ENCODE data around the gene ZNF195.
"Not testable (repeated sequence)": the region's sequence is repeated elsewhere in the genome, so short reads cannot be mapped to it uniquely, and the experiment has no call there.

Gene ZNF195

GRCh38 chr11:3346587-3346986, 32.4 kb downstream of the ZNF195 start:
- no peak for DNase-seq

DNA sequence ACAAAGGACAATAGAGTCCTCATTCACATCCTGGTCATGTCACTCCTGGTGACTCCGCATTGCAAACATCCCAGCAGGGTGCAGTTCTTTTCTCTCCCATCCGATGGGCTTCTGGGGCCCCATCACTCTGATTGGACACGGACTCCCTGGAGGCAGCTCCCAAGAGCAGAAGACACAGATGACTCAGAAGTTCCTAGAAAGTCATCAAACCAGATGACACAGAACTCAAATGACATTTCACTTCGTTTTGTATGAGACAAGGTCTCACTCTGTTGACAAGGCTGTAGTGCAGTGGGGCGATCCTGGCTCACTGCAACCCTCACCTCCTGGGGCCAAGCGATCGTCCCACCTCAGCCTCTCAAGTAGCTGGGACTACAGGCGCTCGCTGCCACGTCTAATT, 33.2 kb downstream of the ZNF195 start:
- no peak for DNase-seq

DNA sequence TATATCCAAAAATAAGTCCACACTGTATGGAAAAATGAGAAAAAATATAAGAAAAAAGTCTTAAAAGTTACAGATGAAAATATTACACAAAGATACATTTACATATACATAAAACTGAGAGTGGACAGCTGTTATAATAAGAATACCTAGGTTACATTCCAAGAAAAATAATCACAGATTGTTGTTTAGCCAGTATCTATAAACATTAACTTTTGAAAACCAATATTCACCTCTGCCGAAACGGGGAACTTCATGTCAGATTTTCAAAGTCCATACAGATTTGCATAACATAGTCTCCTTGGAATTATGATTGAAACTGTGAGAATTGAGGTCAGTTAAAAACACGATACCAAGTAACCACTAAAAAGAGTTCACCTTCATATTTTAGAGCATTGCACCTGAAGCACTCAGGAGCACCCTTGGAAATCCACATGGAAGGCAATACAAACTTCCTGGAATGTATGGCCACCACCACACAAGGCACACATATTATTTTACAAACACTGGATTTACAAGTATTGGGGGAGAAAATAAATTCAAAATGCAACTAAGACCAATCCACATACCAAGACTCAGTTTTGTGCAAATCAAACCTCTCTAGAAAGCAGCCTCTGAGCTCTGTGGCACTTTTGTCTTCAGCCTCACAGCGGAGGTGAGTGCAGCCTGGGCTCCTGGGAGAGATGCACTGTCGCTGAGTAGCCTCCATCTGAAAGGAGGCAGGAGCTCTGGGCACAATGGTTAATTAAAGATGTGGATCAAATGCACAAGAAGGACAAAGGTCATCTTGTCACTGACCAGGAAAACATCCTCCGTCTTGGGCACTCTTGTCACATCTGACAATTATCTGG, 34.4 kb downstream of the ZNF195 start:
- DNase-seq: no peak

DNA sequence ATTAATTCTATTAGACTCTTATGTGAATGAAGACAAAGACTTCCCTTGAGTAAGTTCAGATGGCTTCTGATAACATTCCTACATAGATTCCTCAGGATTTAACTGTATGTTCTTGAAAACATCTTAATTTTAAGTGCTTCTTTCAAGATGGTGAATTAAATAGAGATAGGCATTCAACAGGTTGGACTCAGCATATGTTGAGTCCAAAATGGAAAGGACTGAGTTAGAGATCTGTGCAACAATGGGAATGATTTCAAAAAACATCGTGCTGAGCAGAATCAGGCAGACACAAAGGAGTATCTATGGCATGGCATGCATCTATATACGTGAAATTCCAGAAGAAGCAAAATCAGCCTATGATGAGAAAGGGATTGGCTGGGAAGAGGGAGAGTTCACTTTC, 36.2 kb downstream of the ZNF195 start:
- DNase-seq: no peak

DNA sequence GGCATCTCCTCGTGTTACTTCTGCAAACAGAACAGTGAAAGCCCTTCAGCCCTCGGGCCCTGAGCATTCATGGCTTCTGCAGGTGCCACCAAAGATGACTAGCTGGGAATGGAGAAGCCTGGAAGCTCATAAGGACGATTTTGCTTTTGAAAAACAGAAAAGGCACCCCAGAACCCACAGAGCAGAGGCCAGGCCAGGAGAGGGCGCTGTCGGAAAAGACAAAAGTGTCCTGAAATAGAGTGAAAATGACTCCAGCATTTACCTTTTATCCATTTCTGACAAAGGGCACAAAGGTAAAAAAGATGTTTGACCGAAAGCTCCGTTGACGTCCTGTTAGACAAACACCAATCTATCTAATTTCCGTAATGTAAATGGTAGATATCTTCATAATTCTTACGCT, 37.6 kb downstream of the ZNF195 start:
- DNase-seq: peak; percentile 36 to 68

DNA sequence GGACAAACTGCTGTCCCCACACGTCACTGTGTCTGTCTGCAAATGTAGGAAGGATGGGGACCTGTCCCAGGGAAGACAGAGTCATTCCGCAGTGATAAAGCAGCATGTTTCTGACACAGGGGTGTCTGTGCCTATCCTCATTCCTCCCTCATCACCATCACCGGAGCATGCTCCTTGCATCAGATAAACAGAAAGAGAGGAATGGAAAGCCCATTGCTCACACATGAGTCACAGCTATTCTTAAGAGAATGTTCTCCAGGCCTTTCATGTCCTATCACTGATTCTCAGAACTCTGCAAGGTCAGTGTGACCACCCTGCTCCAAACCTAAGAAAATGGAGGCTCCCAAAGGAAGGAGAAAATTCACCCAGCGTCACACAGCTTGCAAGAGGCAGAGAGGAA, 38.9 kb downstream of the ZNF195 start:
- no peak for DNase-seq

DNA sequence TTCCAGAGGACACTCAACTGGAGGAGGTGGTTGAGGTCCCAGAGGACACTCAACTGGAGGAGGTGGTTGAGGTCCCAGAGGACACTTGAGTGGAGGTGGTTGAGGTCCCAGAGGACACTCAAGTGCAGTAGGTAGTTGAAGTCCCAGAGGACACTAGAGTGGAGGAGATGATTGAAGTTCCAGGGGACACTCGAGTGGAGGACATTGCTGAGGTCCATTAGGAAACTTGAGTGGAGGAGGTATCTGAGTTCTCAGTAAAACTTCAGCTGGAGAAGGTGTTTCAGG, 39.7 kb downstream of the ZNF195 start:
- no peak for DNase-seq

GRCh38 chr11:3338569-3339339, 40.2 kb downstream of the ZNF195 start:
- no peak for DNase-seq

- DNase-seq: not testable (repeated sequence)
These were observed 42.5 kb downstream of the ZNF195 start for GRCh38 chr11:3336420-3336819.

GRCh38 chr11:3333157-3333556, 45.8 kb downstream of the ZNF195 start:
- not testable (repeated sequence) for DNase-seq

- DNase-seq: not testable (repeated sequence)
These were observed 47.9 kb downstream of the ZNF195 start for GRCh38 chr11:3331078-3331477.

- DNase-seq: not testable (repeated sequence)
These were observed 48.9 kb downstream of the ZNF195 start for GRCh38 chr11:3330064-3330463.

GRCh38 chr11:3328503-3328902, 50.4 kb downstream of the ZNF195 start:
- DNase-seq: not testable (repeated sequence)

- DNase-seq: not testable (repeated sequence)
These were observed 52.5 kb downstream of the ZNF195 start for GRCh38 chr11:3326450-3326849.

DNA sequence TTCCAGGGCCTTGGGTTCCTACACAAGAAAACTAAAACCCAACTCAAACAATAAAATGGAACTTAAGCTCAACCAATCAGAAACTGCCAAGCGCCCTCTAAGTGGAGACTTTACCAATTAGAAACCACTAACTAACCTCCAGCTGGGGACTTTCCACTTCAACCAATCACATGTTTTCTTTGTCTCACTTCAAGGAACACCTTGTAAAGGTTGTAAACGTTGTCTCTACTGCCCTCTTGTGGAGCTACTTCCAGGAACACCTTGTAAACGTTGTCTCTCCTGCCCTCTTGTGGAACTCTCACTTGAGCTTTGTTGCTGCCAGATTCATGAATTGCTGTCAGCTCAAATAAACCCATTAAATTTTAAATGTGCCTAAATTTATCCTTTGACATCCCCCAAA, 54.2 kb downstream of the ZNF195 start:
- peak in 1 of 2 donors; percentile 17 for DNase-seq

Data from CD4-positive, alpha-beta T cell treated with Interferon alpha-2 for 1 hour (primary cell).